PC-3 (cell line): ENCODE data around the gene SMAD7. TPM values are rescaled to one million over a fixed set of nuclear protein-coding genes. Genes with fewer than 3 reads are reported as not detected.

Experiments
- ATAC-seq: fragments of 200-7000 bp; cut with Tn5 transposase; 2 replicates; pipeline ENCODE4 v1.9.1; 2020; ENCODE audit warnings: mild to moderate bottlenecking, moderate library complexity
- BruUV-seq: library from RNA; stranded (reverse); fragments of 400-500 nt; replicated peaks from 2 replicates; lab custom pipeline; 2021; lab: Mats Ljungman, UMichigan
- CTCF ChIA-PET: fragments of 300-600 bp; sonication (Branson Sonifier 250); formaldehyde crosslinking; loops from one replicate; lab custom pipeline; 2022; ENCODE audit warnings: antibody characterized with exemption; lab: Charles Lee
- POLR2A ChIA-PET: fragments of 300-600 bp; sonication (Branson Sonifier 250); formaldehyde crosslinking; loops from one replicate; lab custom pipeline; 2022; ENCODE audit warnings: antibody characterized with exemption; ENCODE audit not compliant: unreplicated experiment; lab: Charles Lee
- DNase-seq: peaks from one replicate; pipeline ENCODE4 v3.0.0-alpha.2; 2015
- H2AFZ ChIP-seq: fragments of 300-600 bp; sonication (generic); 2 replicates; pipeline ENCODE4 v1.6.0; 2016; ENCODE audit warnings: antibody characterized with exemption, low read length
- H3F3A ChIP-seq: fragments of 300-600 bp; sonication (generic); one replicate; pipeline ENCODE4 v1.6.0; 2017; ENCODE audit warnings: antibody characterized with exemption, low read length, control low read depth, mild to moderate bottlenecking; ENCODE audit not compliant: unreplicated experiment
- H3K27ac ChIP-seq: fragments of 300-600 bp; sonication (generic); 2 replicates; pipeline ENCODE4 v1.5.1; 2016; ENCODE audit warnings: mild to moderate bottlenecking, low read length
- H3K27me3 ChIP-seq: fragments of 300-600 bp; sonication (generic); 2 replicates; pipeline ENCODE4 v1.6.1; 2016; ENCODE audit warnings: low read length, mixed read lengths
- H3K36me3 ChIP-seq: fragments of 300-600 bp; sonication (generic); 2 replicates; pipeline ENCODE4 v1.6.1; 2016; ENCODE audit warnings: low read depth, mixed run types, low read length, mixed read lengths
- H3K4me1 ChIP-seq: fragments of 300-600 bp; sonication (generic); 2 replicates; pipeline ENCODE4 v1.5.1; 2016; ENCODE audit warnings: low read length; ENCODE audit not compliant: insufficient read depth
- H3K4me2 ChIP-seq: fragments of 300-600 bp; sonication (generic); 2 replicates; pipeline ENCODE4 v1.6.0; 2016; ENCODE audit warnings: low read length
- H3K4me3 ChIP-seq: fragments of 300-600 bp; sonication (generic); 2 replicates; pipeline ENCODE4 v1.5.1; 2016; ENCODE audit warnings: mild to moderate bottlenecking, low read length, mixed read lengths
- H3K79me2 ChIP-seq: fragments of 300-600 bp; sonication (generic); 2 replicates; pipeline ENCODE4 v1.6.1; 2017; ENCODE audit warnings: low read length, mixed read lengths
- H3K9ac ChIP-seq: fragments of 300-600 bp; sonication (generic); 2 replicates; pipeline ENCODE4 v1.6.0; 2016; ENCODE audit warnings: mild to moderate bottlenecking, low read length
- H3K9me2 ChIP-seq: fragments of 300-600 bp; sonication (generic); replicated peaks from 2 replicates; pipeline ENCODE4 v1.6.1; 2016; ENCODE audit warnings: mixed run types, low read length, mixed read lengths
- H3K9me3 ChIP-seq: fragments of 300-600 bp; sonication (generic); 2 replicates; pipeline ENCODE4 v1.6.1; 2016; ENCODE audit warnings: low read length, mixed read lengths
- H4K20me1 ChIP-seq: fragments of 300-600 bp; sonication (generic); 2 replicates; pipeline ENCODE4 v1.6.1; 2016; ENCODE audit warnings: low read length, mixed read lengths
- CTCF ChIP-seq: fragments of 300-600 bp; sonication (generic); conservative IDR thresholded peaks from 2 replicates; pipeline ENCODE4 v1.5.1; 2017; ENCODE audit warnings: antibody characterized with exemption, low read depth, mild to moderate bottlenecking, low read length
- EZH2 ChIP-seq: fragments of 300-600 bp; sonication (generic); IDR thresholded peaks from one replicate; pipeline ENCODE4 v1.6.1; 2017; ENCODE audit warnings: antibody characterized with exemption, mild to moderate bottlenecking, low read length; ENCODE audit not compliant: unreplicated experiment
- EZH2phosphoT487 ChIP-seq: fragments of 300-600 bp; sonication (generic); IDR thresholded peaks from 2 replicates; pipeline ENCODE4 v1.6.1; 2018; ENCODE audit warnings: mild to moderate bottlenecking, antibody characterized with exemption, low read length, borderline replicate concordance
- intact Hi-C: fragments of 100-400 bp; cut with micrococcal nuclease; formaldehyde crosslinking; loops from 2 replicates; pipeline ENCODE4 v1.9.0; 2023
- total RNA-seq: library from RNA; depleted of rRNA; stranded (reverse); fragments of >200 nt; gene quantifications from 2 replicates; pipeline ENCODE4 v1.2.3, GENCODE V29; 2014

SMAD7 gene
- total RNA-seq, 1 experiment from 2014 or later = 9.4 TPM

GRCh38 chr18:48917579-48918517 is 32.9 kb downstream of the SMAD7 start:
- no peak overlapping the region for H3K4me3 ChIP-seq
- H3K27me3 ChIP-seq = no peaks in the 10 kb centered on the region
- H4K20me1 ChIP-seq = no peaks in the 10 kb centered on the region
- intact Hi-C loops = no loop called here
- no peak overlapping the region for H3K4me2 ChIP-seq
- no peak for TF ChIP-seq CTCF
- no peak for TF ChIP-seq EZH2phosphoT487
- TF ChIP-seq EZH2 = no peak
- BruUV-seq = no TSS peak
- H2AFZ ChIP-seq = no peak overlapping the region
- no peaks in the 10 kb centered on the region for H3K9me2 ChIP-seq
- no peaks in the 10 kb centered on the region for H3K36me3 ChIP-seq
- CTCF ChIA-PET = interaction anchor here (0.6 kb wide), 1 partner anchor 20 kb away, joined by 4 read pairs; no protein-coding TSS in a partner anchor
- H3F3A ChIP-seq = no peaks in the 10 kb centered on the region
- peaks cover 5% of the 10 kb centered on the region for H3K4me1 ChIP-seq
- no peaks in the 10 kb centered on the region for H3K9me3 ChIP-seq
- POLR2A ChIA-PET = no interaction called here
- no peak overlapping the region for H3K9ac ChIP-seq
- ATAC-seq (no peak), DNase-seq (no peak)
- H3K27ac ChIP-seq = no peak overlapping the region
- H3K79me2 ChIP-seq = no peaks in the 10 kb centered on the region

DNA sequence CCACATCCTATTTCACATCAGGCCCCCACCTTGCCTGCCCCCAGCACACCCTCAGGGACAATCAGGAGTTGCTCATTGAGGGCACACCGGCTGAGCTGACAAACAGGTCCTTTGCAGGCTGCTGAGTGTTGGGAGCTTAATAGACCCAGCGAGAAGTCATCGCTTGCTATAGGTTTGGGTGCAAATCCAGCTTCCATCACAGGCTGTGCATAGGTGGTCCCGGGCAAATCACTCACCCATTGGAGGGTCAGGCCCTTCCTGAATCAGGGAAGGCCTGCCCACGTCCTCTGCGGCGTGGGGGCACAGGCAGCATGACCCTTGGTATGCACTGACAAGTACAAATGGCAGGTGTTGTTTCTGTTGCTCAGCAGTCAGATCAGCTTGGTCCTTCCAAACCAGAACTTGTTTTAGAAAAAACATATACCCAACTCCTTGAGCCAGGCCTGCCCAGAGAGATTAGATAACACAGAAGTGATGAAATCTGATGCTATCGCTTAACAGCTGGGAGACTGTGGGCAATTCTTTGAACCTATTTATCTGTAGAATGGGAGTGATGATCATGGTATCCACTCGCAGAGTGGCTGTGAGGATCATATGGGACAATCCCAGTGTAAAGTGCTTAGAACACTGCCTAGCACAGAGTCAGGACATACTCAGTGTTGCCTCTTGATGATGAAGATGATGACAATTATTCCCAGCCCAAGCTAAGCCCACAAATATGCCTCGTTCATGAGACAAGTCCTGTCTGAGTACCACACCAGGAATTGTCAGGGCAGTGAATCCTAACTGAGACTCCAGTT is 34.9 kb downstream of the SMAD7 start:
- no peaks in the 10 kb centered on the region for H3K36me3 ChIP-seq
- H3K9ac ChIP-seq = no peak overlapping the region
- no peak overlapping the region for H3K4me2 ChIP-seq
- no peak overlapping the region for H3K4me3 ChIP-seq
- no peaks in the 10 kb centered on the region for H3K9me3 ChIP-seq
- ATAC-seq (no peak), DNase-seq (no peak)
- H3K9me2 ChIP-seq = no peaks in the 10 kb centered on the region
- H3K27ac ChIP-seq = no peak overlapping the region
- intact Hi-C loops = no loop called here
- no peaks in the 10 kb centered on the region for H4K20me1 ChIP-seq
- TF ChIP-seq CTCF (no peak), EZH2 (no peak), EZH2phosphoT487 (no peak)
- CTCF ChIA-PET = no interaction called here
- no peak overlapping the region for H2AFZ ChIP-seq
- H3K79me2 ChIP-seq = no peaks in the 10 kb centered on the region
- no peaks in the 10 kb centered on the region for H3F3A ChIP-seq
- POLR2A ChIA-PET = interaction anchor here (0.6 kb wide), 1 partner anchor 83 kb away, joined by 8 read pairs; no protein-coding TSS in a partner anchor
- BruUV-seq = no TSS peak
- no peaks in the 10 kb centered on the region for H3K4me1 ChIP-seq
- H3K27me3 ChIP-seq = no peaks in the 10 kb centered on the region
